ENCODE data around the gene TIMM10B. TPM values are rescaled to one million over a fixed set of nuclear protein-coding genes. Genes with fewer than 3 reads are reported as not detected.

Gene TIMM10B
- 49.8 and 60.5 TPM in 2 replicates for total RNA-seq (2014; rRNA removed; shearing (Covaris generic))
- 31.3 and 34.1 TPM in 2 replicates for polyA plus RNA-seq (2015; cell fraction: cytosol; rRNA removed)
- polyA plus RNA-seq (2015; cell fraction: nucleus; rRNA removed) = 32.8 and 47.0 TPM in 2 replicates

GRCh38 chr11:6481012-6481923, at the start of gene TIMM10B, which contains the start of gene ARFIP2:
TIMM10B (plus strand) TSS chr11:6481501; CDS start chr11:6481517, 16 bp downstream.
ARFIP2 (minus strand) TSS chr11:6481331; CDS start chr11:6480421, 910 bp downstream.
- DNase-seq (ENCODE audit: low read depth) = peak; percentile 96

- DNase-seq (ENCODE audit: low read depth) = peak; percentile 84
Measured at GRCh38 chr11:6431861-6432260, 49.4 kb upstream of the TIMM10B start.

GRCh38 chr11:6433998-6434660, 47.2 kb upstream of the TIMM10B start:
- DNase-seq (ENCODE audit: low read depth) = no peak

- DNase-seq (ENCODE audit: low read depth) = no peak
Measured at GRCh38 chr11:6437423-6437822, 43.9 kb upstream of the TIMM10B start.

GRCh38 chr11:6437993-6438392, 43.3 kb upstream of the TIMM10B start:
- DNase-seq (ENCODE audit: low read depth) = no peak

- DNase-seq (ENCODE audit: low read depth) = peak; percentile 42
Measured at GRCh38 chr11:6438979-6439571, 42.2 kb upstream of the TIMM10B start.

- DNase-seq (ENCODE audit: low read depth) = no peak
Measured at GRCh38 chr11:6440906-6441358, 40.4 kb upstream of the TIMM10B start, which contains the start of gene HPX. HPX (minus strand) TSS chr11:6440987; CDS start chr11:6440963, 24 bp downstream.

GRCh38 chr11:6442441-6442840, 38.9 kb upstream of the TIMM10B start:
- DNase-seq (ENCODE audit: low read depth) = no peak

- peak; percentile 53 for DNase-seq (ENCODE audit: low read depth)
Measured at GRCh38 chr11:6443269-6444003, 37.9 kb upstream of the TIMM10B start.

GRCh38 chr11:6448574-6448973, 32.7 kb upstream of the TIMM10B start:
- no peak for DNase-seq (ENCODE audit: low read depth)

GRCh38 chr11:6452219-6452618, 29.1 kb upstream of the TIMM10B start:
- no peak for DNase-seq (ENCODE audit: low read depth)

- DNase-seq (ENCODE audit: low read depth) = no peak
Measured at GRCh38 chr11:6453152-6453551, 28.1 kb upstream of the TIMM10B start.

- no peak for DNase-seq (ENCODE audit: low read depth)
Measured at GRCh38 chr11:6455070-6455469, 26.2 kb upstream of the TIMM10B start.

GRCh38 chr11:6456361-6457073, 24.8 kb upstream of the TIMM10B start:
- no peak for DNase-seq (ENCODE audit: low read depth)

GRCh38 chr11:6457581-6458320, 23.6 kb upstream of the TIMM10B start:
- no peak for DNase-seq (ENCODE audit: low read depth)

GRCh38 chr11:6458352-6459098, 22.8 kb upstream of the TIMM10B start:
- no peak for DNase-seq (ENCODE audit: low read depth)

- no peak for DNase-seq (ENCODE audit: low read depth)
Measured at GRCh38 chr11:6459099-6459450, 22.2 kb upstream of the TIMM10B start.

GRCh38 chr11:6468712-6469495, 12.4 kb upstream of the TIMM10B start:
- peak; percentile 84 for DNase-seq (ENCODE audit: low read depth)

All from HT1080 (cell line).